Liver (tissue), 9 donors: Measurements from ENCODE around the gene TTC22. TPM values are rescaled to one million over a fixed set of nuclear protein-coding genes. Genes with fewer than 3 reads are reported as not detected.

Experiments
- DNase-seq: peaks from one replicate; pipeline ENCODE4 v3.0.0-alpha.2; 2017; ENCODE audit warnings: low spot score
- H3K27ac ChIP-seq, 2 donors: one replicate each; pipeline ENCODE4 v1.7.0; 2013; ENCODE audit warnings: inconsistent platforms in 2 of 2, low read length in 2 of 2, control low read depth in 1 of 2, low read depth in 1 of 2, mild to moderate bottlenecking in 1 of 2
- H3K27me3 ChIP-seq, 4 donors: one replicate each; pipeline versions ENCODE4 v1.6.1 to v1.7.0; 2013; ENCODE audit warnings: low read length in 3 of 4, inconsistent platforms in 1 of 4, mild to moderate bottlenecking in 1 of 4, moderate library complexity in 1 of 4; ENCODE audit not compliant: control insufficient read depth in 4 of 4, insufficient read depth in 4 of 4
- H3K36me3 ChIP-seq, 4 donors: one replicate each; pipeline versions ENCODE4 v1.6.1 to v1.7.0; 2013; ENCODE audit warnings: low read length in 3 of 4, mild to moderate bottlenecking in 3 of 4, low read depth in 1 of 4, moderate library complexity in 1 of 4; ENCODE audit not compliant: control insufficient read depth in 4 of 4, insufficient read depth in 3 of 4
- H3K4me1 ChIP-seq, 4 donors: one replicate each; pipeline versions ENCODE4 v1.6.1 to v1.7.0; 2013; ENCODE audit warnings: low read length in 3 of 4, mild to moderate bottlenecking in 3 of 4, moderate library complexity in 1 of 4; ENCODE audit not compliant: control insufficient read depth in 4 of 4, insufficient read depth in 4 of 4
- H3K4me3 ChIP-seq, 3 donors: one replicate each; pipeline versions ENCODE4 v1.6.1 to v1.7.0; 2013; ENCODE audit warnings: low read length in 3 of 3, control low read depth in 1 of 3, low read depth in 1 of 3, mild to moderate bottlenecking in 1 of 3
- H3K9ac ChIP-seq, 2 donors: one replicate each; pipeline ENCODE4 v1.7.0; 2013; ENCODE audit warnings: low read length in 2 of 2, mild to moderate bottlenecking in 2 of 2, moderate library complexity in 2 of 2, control low read depth in 1 of 2, low read depth in 1 of 2
- H3K9me3 ChIP-seq, 4 donors: one replicate each; pipeline versions ENCODE4 v1.6.1 to v1.7.0; 2013; ENCODE audit warnings: low read length in 3 of 4; ENCODE audit not compliant: control insufficient read depth in 4 of 4
- ATF3 ChIP-seq: IDR thresholded peaks from 2 replicates; pipeline ENCODE4 v1.6.1; 2016; ENCODE audit warnings: antibody characterized with exemption
- CTCF ChIP-seq: fragments of 150-350 bp; IDR thresholded peaks from 2 replicates; pipeline ENCODE4 v1.5.1; 2017; ENCODE audit warnings: improper control_type of control experiment, low read depth, low read length; ENCODE audit not compliant: missing input control
- EGR1 ChIP-seq, 2 donors: IDR thresholded peaks; 2 replicates each; pipeline ENCODE4 v1.6.1; 2016 to 2018; ENCODE audit warnings: antibody characterized with exemption in 2 of 2, low read depth in 2 of 2
- FOXA1 ChIP-seq: IDR thresholded peaks from 2 replicates; pipeline ENCODE4 v1.6.1; 2016; ENCODE audit warnings: antibody characterized with exemption
- FOXA2 ChIP-seq: IDR thresholded peaks from 2 replicates; pipeline ENCODE4 v1.6.1; 2016; ENCODE audit warnings: antibody characterized with exemption
- GABPA ChIP-seq, 2 donors: IDR thresholded peaks in 1 of 2; conservative IDR thresholded peaks in 1 of 2; 2 replicates each; pipeline ENCODE4 v1.6.1; 2016; ENCODE audit warnings: antibody characterized with exemption in 2 of 2, mild to moderate bottlenecking in 1 of 2, moderate library complexity in 1 of 2
- HNF4A ChIP-seq, 2 donors: conservative IDR thresholded peaks; 2 replicates each; pipeline ENCODE4 v1.6.1; 2016; ENCODE audit warnings: antibody characterized with exemption in 2 of 2, mild to moderate bottlenecking in 2 of 2
- HNF4G ChIP-seq: IDR thresholded peaks from 2 replicates; pipeline ENCODE4 v1.6.1; 2016; ENCODE audit warnings: antibody characterized with exemption
- JUND ChIP-seq, 2 donors: IDR thresholded peaks; 2 replicates each; pipeline ENCODE4 v1.6.1; 2016; ENCODE audit warnings: antibody characterized with exemption in 2 of 2
- MAX ChIP-seq: IDR thresholded peaks from 2 replicates; pipeline ENCODE4 v1.6.1; 2016; ENCODE audit warnings: antibody characterized with exemption
- NR2F2 ChIP-seq: IDR thresholded peaks from 2 replicates; pipeline ENCODE4 v1.6.1; 2016; ENCODE audit warnings: antibody characterized with exemption
- RAD21 ChIP-seq, 2 donors: IDR thresholded peaks; 2 replicates each; pipeline ENCODE4 v1.6.1; 2016; ENCODE audit warnings: antibody characterized with exemption in 2 of 2, mild to moderate bottlenecking in 2 of 2
- REST ChIP-seq: IDR thresholded peaks from 2 replicates; pipeline ENCODE4 v1.6.1; 2016; ENCODE audit warnings: antibody characterized with exemption, mild to moderate bottlenecking
- RXRA ChIP-seq, 2 donors: IDR thresholded peaks; 2 replicates each; pipeline ENCODE4 v1.6.1; 2017 to 2018; ENCODE audit warnings: antibody characterized with exemption in 2 of 2, mild to moderate bottlenecking in 1 of 2
- SP1 ChIP-seq: IDR thresholded peaks from 2 replicates; pipeline ENCODE4 v1.6.1; 2018; ENCODE audit warnings: antibody characterized with exemption, mild to moderate bottlenecking
- TAF1 ChIP-seq: conservative IDR thresholded peaks from 2 replicates; pipeline ENCODE4 v1.6.1; 2016; ENCODE audit warnings: antibody characterized with exemption, mild to moderate bottlenecking
- YY1 ChIP-seq: IDR thresholded peaks from 2 replicates; pipeline ENCODE4 v1.6.1; 2016; ENCODE audit warnings: antibody characterized with exemption, mild to moderate bottlenecking
- ZBTB33 ChIP-seq: IDR thresholded peaks from 2 replicates; pipeline ENCODE4 v1.6.1; 2016; ENCODE audit warnings: antibody characterized with exemption
- WGBS: extraction: QIAGEN DNeasy Blood & Tissue Kit; methylation state at CpG from one replicate; pipeline ENCODE4 v1.1.7; 2013; 5-methylcytosine and 5-hydroxymethylcytosine counted together
- polyA plus RNA-seq, 2 donors: library from polyadenylated mRNA; stranded (reverse) in 1 of 2; unstranded in 1 of 2; fragments of 200-250 nt in 1 of 2; fragments of >200 nt in 1 of 2; fragmentation: Nextera tagmentation in 1 of 2; extraction: Ambion mirVana in 1 of 2; gene quantifications; one replicate each; pipeline versions ENCODE4 v1.2.1 to v1.2.3, GENCODE V29; 2013 to 2015
- total RNA-seq, 2 donors: library from RNA; depleted of rRNA; stranded (reverse); fragments of >200 nt; gene quantifications; one replicate each; pipeline ENCODE4 v1.2.3, GENCODE V29; 2014
- donor health status: healthy.
- donor health status: healthy.
- donor health status: healthy.
- donor health status: healthy.
- donor health status: healthy.

TTC22 gene
- total and polyA plus RNA-seq, 4 donors: 0.96 to 3.5 (median 2.3) TPM

GRCh38 chr1:54757833-54758232, 43.3 kb downstream of the TTC22 start:
- no peak overlapping the region for H3K27ac ChIP-seq
- peaks cover 0 to 18% (median 6%) of the 10 kb centered on the region in 4 donors for H3K36me3 ChIP-seq
- TF ChIP-seq GABPA (IDR thresholded peaks at IDR 0.05 in 1 of 2, conservative IDR thresholded peaks at IDR 0.05 in 1 of 2): no peak
- no peak for TF ChIP-seq REST
- no peak for TF ChIP-seq RXRA (IDR thresholded peaks at IDR 0.05)
- no peak for TF ChIP-seq TAF1
- TF ChIP-seq SP1: no peak
- no peak for TF ChIP-seq YY1
- TF ChIP-seq HNF4G: no peak
- TF ChIP-seq HNF4A (conservative IDR thresholded peaks at IDR 0.05): no peak
- TF ChIP-seq MAX: no peak
- TF ChIP-seq CTCF: no peak
- no peak for TF ChIP-seq EGR1 (IDR thresholded peaks at IDR 0.05; ENCODE audit: low read depth in 2 of 2)
- TF ChIP-seq RAD21 (IDR thresholded peaks at IDR 0.05): no peak
- no peak for TF ChIP-seq NR2F2
- TF ChIP-seq FOXA1: no peak
- no peak for TF ChIP-seq JUND (IDR thresholded peaks at IDR 0.05)
- TF ChIP-seq ZBTB33: no peak
- no peak for TF ChIP-seq FOXA2
- no peak for TF ChIP-seq ATF3
- no peak overlapping the region for H3K4me3 ChIP-seq
- DNase-seq: no peak
- H3K27me3 ChIP-seq: no peaks in the 10 kb centered on the region
- no peaks in the 10 kb centered on the region for H3K4me1 ChIP-seq
- H3K9ac ChIP-seq: no peak overlapping the region
- WGBS: 98% methylated on average over 9 of the region's 9 CpGs
- H3K9me3 ChIP-seq: no peaks in the 10 kb centered on the region
